Karpas-422 (cell line): ENCODE measurements around the gene KRT74. TPM values are rescaled to one million over a fixed set of nuclear protein-coding genes. Genes with fewer than 3 reads are reported as not detected.

Experiments used
- DNase-seq: peaks from one replicate; pipeline ENCODE4 v3.0.0-alpha.2; 2015
- H2AFZ ChIP-seq: fragments of 200-600 bp; sonication (generic); 2 replicates; pipeline ENCODE4 v1.6.1; 2014; ENCODE audit warnings: antibody characterized with exemption, low read length, mixed read lengths
- H3K27ac ChIP-seq: fragments of 200-600 bp; sonication (generic); 2 replicates; pipeline ENCODE4 v1.5.1; 2014; ENCODE audit warnings: mild to moderate bottlenecking, low read length, moderate library complexity
- H3K27me3 ChIP-seq: fragments of 200-600 bp; sonication (generic); 2 replicates; pipeline ENCODE4 v1.6.1; 2014; ENCODE audit warnings: low read length, mixed read lengths
- H3K36me3 ChIP-seq: fragments of 200-600 bp; sonication (generic); 2 replicates; pipeline ENCODE4 v1.6.1; 2014; ENCODE audit warnings: low read length, mixed read lengths; ENCODE audit not compliant: insufficient read depth
- H3K4me1 ChIP-seq: fragments of 200-600 bp; sonication (generic); 2 replicates; pipeline ENCODE4 v1.6.1; 2014; ENCODE audit warnings: mild to moderate bottlenecking, low read length, mixed read lengths
- H3K4me2 ChIP-seq: fragments of 200-600 bp; sonication (generic); 2 replicates; pipeline ENCODE4 v1.6.1; 2014; ENCODE audit warnings: low read length, low read depth, mild to moderate bottlenecking; ENCODE audit not compliant: poor library complexity, severe bottlenecking
- H3K4me3 ChIP-seq: fragments of 200-600 bp; sonication (generic); 2 replicates; pipeline ENCODE4 v1.5.1; 2014; ENCODE audit warnings: mild to moderate bottlenecking, antibody characterized with exemption, low read length, mixed read lengths
- H3K79me2 ChIP-seq: fragments of 200-600 bp; sonication (generic); 2 replicates; pipeline ENCODE4 v1.6.1; 2014; ENCODE audit warnings: mild to moderate bottlenecking, low read length, mixed read lengths
- H3K9ac ChIP-seq: fragments of 200-600 bp; sonication (generic); 2 replicates; pipeline ENCODE4 v1.6.0; 2014; ENCODE audit warnings: low read length
- H3K9me2 ChIP-seq: fragments of 200-600 bp; sonication (generic), shearing (Covaris generic); replicated peaks from 2 replicates; pipeline ENCODE4 v1.6.0; 2014; ENCODE audit warnings: mild to moderate bottlenecking, low read length, moderate library complexity; ENCODE audit not compliant: insufficient read depth
- H3K9me3 ChIP-seq: fragments of 300-700, 200-600 bp; sonication (generic); 2 replicates; pipeline ENCODE4 v1.6.1; 2014; ENCODE audit warnings: low read length, mixed read lengths
- H4K20me1 ChIP-seq: fragments of 200-600 bp; sonication (generic); 2 replicates; pipeline ENCODE4 v1.6.1; 2014; ENCODE audit warnings: mild to moderate bottlenecking, antibody characterized with exemption, low read length, low read depth; ENCODE audit not compliant: insufficient read depth
- total RNA-seq: library from RNA; depleted of rRNA; stranded (reverse); fragments of >200 nt; shearing (Covaris generic); gene quantifications from 2 replicates; pipeline ENCODE4 v1.2.3, GENCODE V29; 2014; ENCODE audit warnings: low replicate concordance

KRT74 gene
- total RNA-seq, 1 experiment from 2014 or later: not detected

- Histone ChIP-seq H3K4me2 (no peak overlapping the region), H3K4me3 (no peak overlapping the region), H3K27me3 (no peaks in the 10 kb centered on the region), H3K79me2 (no peaks in the 10 kb centered on the region), H3K4me1 (peaks cover 14% of the 10 kb centered on the region), H3K27ac (no peak overlapping the region), H3K36me3 (no peaks in the 10 kb centered on the region), H4K20me1 (no peaks in the 10 kb centered on the region), H3K9me3 (no peaks in the 10 kb centered on the region), H3K9me2 (no peaks in the 10 kb centered on the region), H2AFZ (no peak overlapping the region), H3K9ac (no peak overlapping the region)
- DNase-seq: no peak
Measured at GRCh38 chr12:52537101-52537500, 36.5 kb downstream of the KRT74 start.

GRCh38 chr12:52535574-52535973 lies 38.1 kb downstream of the KRT74 start:
- Histone ChIP-seq H2AFZ (no peak overlapping the region), H3K9ac (no peak overlapping the region), H3K9me3 (no peaks in the 10 kb centered on the region), H3K4me1 (peaks cover 23% of the 10 kb centered on the region), H3K9me2 (no peaks in the 10 kb centered on the region), H3K79me2 (no peaks in the 10 kb centered on the region), H3K27me3 (no peaks in the 10 kb centered on the region), H3K4me2 (no peak overlapping the region), H3K27ac (no peak overlapping the region), H3K4me3 (no peak overlapping the region), H4K20me1 (no peaks in the 10 kb centered on the region), H3K36me3 (no peaks in the 10 kb centered on the region)
- no peak for DNase-seq

GRCh38 chr12:52534482-52534881 lies 39.2 kb downstream of the KRT74 start:
- no peak overlapping the region for H2AFZ ChIP-seq
- DNase-seq: peak; percentile 71

GRCh38 chr12:52533686-52534470 lies 39.8 kb downstream of the KRT74 start:
- peak; percentile 79 for DNase-seq
- Histone ChIP-seq H3K27ac (peak overlapping the region; percentile 51), H4K20me1 (no peaks in the 10 kb centered on the region), H3K9me2 (no peaks in the 10 kb centered on the region), H3K4me3 (no peak overlapping the region), H3K4me1 (peaks cover 23% of the 10 kb centered on the region), H3K36me3 (no peaks in the 10 kb centered on the region), H3K9me3 (no peaks in the 10 kb centered on the region), H3K4me2 (peak overlapping the region; percentile 51), H3K27me3 (no peaks in the 10 kb centered on the region), H3K79me2 (no peaks in the 10 kb centered on the region), H3K9ac (peak overlapping the region; percentile 40; the same call in 1 of the 2 replicates), H2AFZ (no peak overlapping the region)

More at GRCh38 chr12:52534482-52534881, 39.2 kb downstream of the KRT74 start:
- Histone ChIP-seq H3K36me3 (no peaks in the 10 kb centered on the region), H3K4me1 (peaks cover 23% of the 10 kb centered on the region), H4K20me1 (no peaks in the 10 kb centered on the region), H3K9ac (no peak overlapping the region), H3K27ac (peak overlapping the region; percentile 51), H3K4me2 (peak overlapping the region; percentile 51), H3K9me3 (no peaks in the 10 kb centered on the region), H3K79me2 (no peaks in the 10 kb centered on the region), H3K4me3 (no peak overlapping the region), H3K9me2 (no peaks in the 10 kb centered on the region), H3K27me3 (no peaks in the 10 kb centered on the region)

- H3K27ac ChIP-seq: no peak overlapping the region
- H3K36me3 ChIP-seq: no peaks in the 10 kb centered on the region
- no peak for DNase-seq
- H3K9me2 ChIP-seq: no peaks in the 10 kb centered on the region
- no peaks in the 10 kb centered on the region for H4K20me1 ChIP-seq
- no peak overlapping the region for H3K9ac ChIP-seq
- no peak overlapping the region for H3K4me3 ChIP-seq
- H3K79me2 ChIP-seq: no peaks in the 10 kb centered on the region
- no peak overlapping the region for H2AFZ ChIP-seq
- no peak overlapping the region for H3K4me2 ChIP-seq
- H3K9me3 ChIP-seq: no peaks in the 10 kb centered on the region
- H3K27me3 ChIP-seq: no peaks in the 10 kb centered on the region
- peaks cover 23% of the 10 kb centered on the region for H3K4me1 ChIP-seq
Measured at GRCh38 chr12:52532636-52533035, 41.0 kb downstream of the KRT74 start.

GRCh38 chr12:52531566-52532300 lies 41.9 kb downstream of the KRT74 start:
- Histone ChIP-seq H3K36me3 (no peaks in the 10 kb centered on the region), H3K4me2 (no peak overlapping the region), H3K4me1 (peaks cover 23% of the 10 kb centered on the region), H3K27me3 (no peaks in the 10 kb centered on the region), H3K4me3 (no peak overlapping the region), H3K9me2 (no peaks in the 10 kb centered on the region), H3K79me2 (no peaks in the 10 kb centered on the region), H2AFZ (no peak overlapping the region), H4K20me1 (no peaks in the 10 kb centered on the region), H3K27ac (no peak overlapping the region), H3K9ac (no peak overlapping the region), H3K9me3 (no peaks in the 10 kb centered on the region)
- DNase-seq: peak; percentile 60

GRCh38 chr12:52530905-52531304 lies 42.7 kb downstream of the KRT74 start:
- H3K9me3 ChIP-seq: no peaks in the 10 kb centered on the region
- H3K4me2 ChIP-seq: no peak overlapping the region
- H3K36me3 ChIP-seq: no peaks in the 10 kb centered on the region
- H3K79me2 ChIP-seq: no peaks in the 10 kb centered on the region
- H3K9ac ChIP-seq: no peak overlapping the region
- H4K20me1 ChIP-seq: no peaks in the 10 kb centered on the region
- no peak overlapping the region for H3K4me3 ChIP-seq
- no peak overlapping the region for H2AFZ ChIP-seq
- no peak for DNase-seq
- no peaks in the 10 kb centered on the region for H3K27me3 ChIP-seq
- H3K4me1 ChIP-seq: peaks cover 23% of the 10 kb centered on the region
- H3K9me2 ChIP-seq: no peaks in the 10 kb centered on the region
- no peak overlapping the region for H3K27ac ChIP-seq

- H3K4me1 ChIP-seq: peaks cover 24% of the 10 kb centered on the region
- no peak overlapping the region for H2AFZ ChIP-seq
- no peaks in the 10 kb centered on the region for H3K9me3 ChIP-seq
- H3K9ac ChIP-seq: no peak overlapping the region
- H3K4me2 ChIP-seq: no peak overlapping the region
- no peaks in the 10 kb centered on the region for H3K27me3 ChIP-seq
- H3K9me2 ChIP-seq: no peaks in the 10 kb centered on the region
- no peaks in the 10 kb centered on the region for H3K79me2 ChIP-seq
- no peaks in the 10 kb centered on the region for H4K20me1 ChIP-seq
- no peak overlapping the region for H3K27ac ChIP-seq
- DNase-seq: no peak
- H3K36me3 ChIP-seq: no peaks in the 10 kb centered on the region
- H3K4me3 ChIP-seq: no peak overlapping the region
Measured at GRCh38 chr12:52530366-52530765, 43.3 kb downstream of the KRT74 start.
